H1 (cell line): ENCODE data around the gene ZNF462. TPM values are rescaled to one million over a fixed set of nuclear protein-coding genes. Genes with fewer than 3 reads are reported as not detected.

Experiments used
- CTCF ChIA-PET: fragments of 300-600 bp; sonication (Branson Sonifier 250); formaldehyde crosslinking; loops from one replicate; lab custom pipeline; 2021; ENCODE audit not compliant: partially characterized antibody; lab: Charles Lee
- POLR2A ChIA-PET: fragments of 300-600 bp; sonication (Branson Sonifier 250); formaldehyde crosslinking; loops from one replicate; lab custom pipeline; 2021; ENCODE audit warnings: inconsistent platforms; ENCODE audit not compliant: partially characterized antibody; lab: Charles Lee
- DNase-seq, 2 experiments: peaks; one replicate each; pipeline versions ENCODE4 v3.0.0 to v3.0.0-alpha.2; 2010 to 2022; ENCODE audit warnings: low spot score in 2 of 2, low read depth in 1 of 2, mixed read lengths in 1 of 2
- FAIRE-seq: peaks from 2 replicates; lab custom pipeline; 2011; peaks lifted over from hg19 to GRCh38; lab: Jason Lieb, UNC
- H2AFZ ChIP-seq: 2 replicates; pipeline ENCODE4 v1.8.1; 2012; ENCODE audit warnings: low read length, inconsistent platforms
- H2AK5ac ChIP-seq: 2 replicates; pipeline ENCODE4 v1.6.1; 2013; ENCODE audit warnings: low read depth, low read length
- H2BK120ac ChIP-seq: replicated peaks from 2 replicates; pipeline ENCODE3; 2013; ENCODE audit warnings: low read depth, low read length, inconsistent platforms
- H2BK12ac ChIP-seq: 2 replicates; pipeline ENCODE4 v1.6.1; 2013; ENCODE audit warnings: low read depth, low read length
- H2BK15ac ChIP-seq: 2 replicates; pipeline ENCODE4 v1.6.1; 2013; ENCODE audit warnings: low read length
- H2BK20ac ChIP-seq: 2 replicates; pipeline ENCODE4 v1.6.1; 2013; ENCODE audit warnings: low read length
- H2BK5ac ChIP-seq: 2 replicates; pipeline ENCODE4 v1.6.1; 2013; ENCODE audit warnings: low read depth, low read length
- H3K14ac ChIP-seq: 2 replicates; pipeline ENCODE4 v1.6.1; 2013; ENCODE audit warnings: inconsistent platforms; ENCODE audit not compliant: insufficient read length
- H3K18ac ChIP-seq: 2 replicates; pipeline ENCODE4 v1.6.1; 2013; ENCODE audit warnings: low read length; ENCODE audit errors: extremely low read depth
- H3K23ac ChIP-seq: 2 replicates; pipeline ENCODE4 v1.6.1; 2013; ENCODE audit warnings: inconsistent platforms; ENCODE audit not compliant: insufficient read length
- H3K23me2 ChIP-seq: 2 replicates; pipeline ENCODE4 v1.6.1; 2013; ENCODE audit warnings: low read depth, low read length
- H3K27ac ChIP-seq: 2 replicates; pipeline ENCODE4 v1.6.1; 2011; ENCODE audit warnings: low read depth, low read length, inconsistent platforms
- H3K27me3 ChIP-seq, 4 experiments: replicated peaks in 1 of 4; 1 replicate in 1 of 4; 2 replicates in 3 of 4; pipeline versions ENCODE4 v1.6.1 to v1.8.1; 2011 to 2013; ENCODE audit warnings: low read length in 3 of 4, mild to moderate bottlenecking in 3 of 4, inconsistent platforms in 2 of 4, mixed read lengths in 2 of 4, moderate library complexity in 1 of 4; ENCODE audit not compliant: control insufficient read depth in 3 of 4, insufficient read depth in 3 of 4; ENCODE audit errors: extremely low read depth in 1 of 4
- H3K36me3 ChIP-seq, 4 experiments: 2 replicates each; pipeline versions ENCODE4 v1.6.1 to v1.8.1; 2011 to 2013; ENCODE audit warnings: mild to moderate bottlenecking in 4 of 4, low read length in 3 of 4, moderate library complexity in 2 of 4, control low read depth in 1 of 4, inconsistent platforms in 1 of 4; ENCODE audit not compliant: insufficient read depth in 4 of 4, control insufficient read depth in 2 of 4
- H3K4ac ChIP-seq: replicated peaks from 2 replicates; pipeline ENCODE3; 2013; ENCODE audit warnings: low read length, low read depth, mixed read lengths, inconsistent platforms; ENCODE audit not compliant: insufficient read length
- H3K4me1 ChIP-seq, 4 experiments: replicated peaks in 1 of 4; 1 replicate in 1 of 4; 2 replicates in 3 of 4; pipeline versions ENCODE4 v1.6.1 to v1.8.1; 2011 to 2013; ENCODE audit warnings: low read length in 3 of 4, inconsistent platforms in 2 of 4, mixed read lengths in 1 of 4; ENCODE audit not compliant: insufficient read depth in 4 of 4, control insufficient read depth in 3 of 4
- H3K4me2 ChIP-seq, 2 experiments: 2 replicates each; pipeline versions ENCODE4 v1.6.1 to v1.8.1; 2011 to 2013; ENCODE audit warnings: low read depth in 2 of 2, low read length in 2 of 2, control low read depth in 1 of 2, inconsistent platforms in 1 of 2, mild to moderate bottlenecking in 1 of 2; ENCODE audit not compliant: insufficient read depth in 1 of 2
- H3K4me3 ChIP-seq, 4 experiments: fragments of 200-600, 300-600 bp in 1 of 4; sonication (generic), shearing (Covaris generic), sonication (Bioruptor Twin) in 1 of 4; 2 replicates each; pipeline versions ENCODE4 v1.5.1 to v1.8.1; 2011 to 2016; ENCODE audit warnings: low read length in 4 of 4, low read depth in 3 of 4, control low read depth in 2 of 4, inconsistent platforms in 2 of 4, mild to moderate bottlenecking in 2 of 4, mixed read lengths in 1 of 4, moderate library complexity in 1 of 4; ENCODE audit not compliant: insufficient read depth in 2 of 4; ENCODE audit errors: extremely low read depth in 1 of 4
- H3K56ac ChIP-seq: replicated peaks from 2 replicates; pipeline ENCODE3; 2013; ENCODE audit warnings: low read depth, mild to moderate bottlenecking, mixed read lengths, low read length, inconsistent platforms; ENCODE audit not compliant: insufficient read length
- H3K79me1 ChIP-seq: 2 replicates; pipeline ENCODE4 v1.6.1; 2013; ENCODE audit warnings: low read depth, low read length, control low read depth
- H3K79me2 ChIP-seq, 2 experiments: 2 replicates each; pipeline versions ENCODE4 v1.6.1 to v1.8.1; 2012 to 2013; ENCODE audit warnings: low read length in 2 of 2, mild to moderate bottlenecking in 2 of 2, inconsistent platforms in 1 of 2; ENCODE audit not compliant: insufficient read depth in 2 of 2, control insufficient read depth in 1 of 2
- H3K9ac ChIP-seq, 4 experiments: replicated peaks in 1 of 4; 1 replicate in 1 of 4; 2 replicates in 3 of 4; pipeline versions ENCODE4 v1.6.1 to v1.8.1; 2011 to 2013; ENCODE audit warnings: low read depth in 3 of 4, low read length in 3 of 4, control low read depth in 2 of 4, mild to moderate bottlenecking in 2 of 4, moderate library complexity in 2 of 4, inconsistent platforms in 1 of 4; ENCODE audit errors: extremely low read depth in 1 of 4
- H3K9me3 ChIP-seq, 2 experiments: 2 replicates each; pipeline versions ENCODE4 v1.6.1 to v1.8.1; 2012 to 2013; ENCODE audit warnings: mild to moderate bottlenecking in 2 of 2, moderate library complexity in 2 of 2, control low read depth in 1 of 2, inconsistent platforms in 1 of 2, low read depth in 1 of 2, low read length in 1 of 2, mixed read lengths in 1 of 2; ENCODE audit not compliant: insufficient read depth in 2 of 2
- H4K20me1 ChIP-seq, 2 experiments: replicated peaks in 1 of 2; 2 replicates each; pipeline versions ENCODE3 to v1.8.1; 2011 to 2013; ENCODE audit warnings: inconsistent platforms in 2 of 2, low read length in 2 of 2, mild to moderate bottlenecking in 1 of 2; ENCODE audit not compliant: insufficient read depth in 2 of 2, control insufficient read depth in 1 of 2
- H4K5ac ChIP-seq: 2 replicates; pipeline ENCODE4 v1.6.1; 2013; ENCODE audit warnings: low read length, low read depth, mixed read lengths, inconsistent platforms; ENCODE audit not compliant: insufficient read length
- H4K8ac ChIP-seq: 2 replicates; pipeline ENCODE4 v1.8.0; 2013; ENCODE audit warnings: mild to moderate bottlenecking, moderate library complexity, low read length, inconsistent platforms; ENCODE audit not compliant: insufficient read depth; ENCODE audit errors: extremely low read depth
- H4K91ac ChIP-seq: replicated peaks from 2 replicates; pipeline ENCODE3; 2013; ENCODE audit warnings: low read length, mixed read lengths, inconsistent platforms; ENCODE audit not compliant: insufficient read length
- HDAC6 ChIP-seq: IDR thresholded peaks from one replicate; pipeline ENCODE4 v1.7.1; 2012; ENCODE audit warnings: low read depth, mild to moderate bottlenecking, inconsistent platforms, low read length, moderate library complexity
- KDM1A ChIP-seq: fragments of 200-600, 300-600 bp; sonication (generic); IDR thresholded peaks from 2 replicates; pipeline ENCODE4 v1.7.1; 2016; ENCODE audit warnings: mild to moderate bottlenecking, low read length, borderline replicate concordance
- RBBP5 ChIP-seq: IDR thresholded peaks from 2 replicates; pipeline ENCODE4 v1.7.1; 2012; ENCODE audit warnings: low read depth, mild to moderate bottlenecking, inconsistent platforms, low read length, moderate library complexity, borderline replicate concordance
- USF2 ChIP-seq: IDR thresholded peaks from 2 replicates; pipeline ENCODE4 v1.6.1; 2011; ENCODE audit warnings: low read length, improper control_type of control experiment
- WGBS, 2 experiments: shearing (Covaris generic) in 1 of 2; methylation state at CpG; one replicate each; pipeline versions ENCODE4 v1.1.6 to v1.1.7; 2013 to 2015; ENCODE audit warnings: low lambda C conversion rate in 2 of 2, mixed read lengths in 2 of 2, inconsistent platforms in 1 of 2, low coverage in 1 of 2, missing lambda C conversion rate in 1 of 2; ENCODE audit not compliant: insufficient replicate concordance in 2 of 2, insufficient coverage in 1 of 2, insufficient read length in 1 of 2; ENCODE audit errors: extremely low coverage in 1 of 2, missing lambda C conversion rate in 1 of 2; 5-methylcytosine and 5-hydroxymethylcytosine counted together
- polyA plus RNA-seq, 7 experiments: library from polyadenylated mRNA; depleted of rRNA in 3 of 7; stranded (reverse) in 5 of 7; unstranded in 2 of 7; fragments of >200 nt in 5 of 7; fragments of 200-250 nt in 2 of 7; gene quantifications; 1 replicate in 5 of 7; 2 replicates in 1 of 7; 4 replicates in 1 of 7; pipeline versions ENCODE4 v1.2.1 to v1.2.3, GENCODE V29; 2011 to 2013; ENCODE audit warnings: missing spikeins in 2 of 7, mixed read lengths in 2 of 7
- total RNA-seq: library from RNA; stranded (reverse); fragmentation: NEBNext Ultra II Directional; extraction: Animal tissue kit (Norgen Biotek cat#: 25700); gene quantifications from 2 replicates; pipeline ENCODE4 v1.2.1, GENCODE V29; 2021

The ZNF462 gene
- total and polyA plus RNA-seq, 2 of the 8 experiments (the other 6 are each of a cell fraction or from before 2014, with no cell fraction given) = 30.0 to 163 TPM

DNA sequence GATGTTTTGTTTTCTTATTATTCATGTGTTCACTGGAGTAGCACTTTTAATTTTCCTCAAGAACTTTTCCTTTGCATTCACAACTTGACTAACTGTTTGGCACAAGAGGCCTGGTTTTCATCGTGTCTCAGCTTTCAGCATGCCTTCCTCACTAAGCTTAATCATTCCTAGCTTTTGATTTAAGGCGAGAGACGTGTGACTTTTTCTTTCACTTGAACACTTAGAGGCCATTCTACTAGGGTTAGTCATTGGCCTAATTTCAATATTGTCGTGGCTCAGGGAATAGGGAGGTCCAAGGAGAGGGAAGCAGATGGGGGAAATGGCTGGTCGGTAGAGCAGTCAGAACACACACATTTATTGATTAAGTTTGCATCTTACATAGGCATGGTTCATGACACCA is 94.0 kb downstream of the ZNF462 start:
- FAIRE-seq = no peak
- CTCF ChIA-PET = interaction anchor here (1.1 kb wide), 1 partner anchor 10 kb away, joined by 3 read pairs; no protein-coding TSS in a partner anchor
- no peak for TF ChIP-seq HDAC6
- TF ChIP-seq KDM1A = no peak
- no peak for TF ChIP-seq USF2
- TF ChIP-seq RBBP5 = no peak

More for the DNA sequence above, 94.0 kb downstream of the ZNF462 start:
- H3K4ac ChIP-seq = no peak overlapping the region
- no peaks in the 10 kb centered on the region for H3K9me3 ChIP-seq
- H3K23ac ChIP-seq = no peak overlapping the region
- H3K79me1 ChIP-seq = peaks cover 5% of the 10 kb centered on the region; the same call in 1 of the 2 replicates
- no peak overlapping the region for H3K4me3 ChIP-seq
- no peak overlapping the region for H2AFZ ChIP-seq
- no peaks in the 10 kb centered on the region for H3K23me2 ChIP-seq
- no peak overlapping the region for H3K18ac ChIP-seq
- H2BK12ac ChIP-seq = no peak overlapping the region
- H4K5ac ChIP-seq = no peak overlapping the region
- H3K27ac ChIP-seq = no peak overlapping the region; the same call in 1 of the 2 replicates
- no peak overlapping the region for H3K14ac ChIP-seq
- H3K27me3 ChIP-seq = no peaks in the 10 kb centered on the region
- POLR2A ChIA-PET = interaction anchor here (1.4 kb wide), 1 partner anchor 8 kb away, joined by 5 read pairs; no protein-coding TSS in a partner anchor
- H3K9ac ChIP-seq = no peak overlapping the region
- no peak overlapping the region for H3K4me2 ChIP-seq
- H3K79me2 ChIP-seq = peaks cover 0 to 9% of the 10 kb centered on the region in 2 experiments; a peak in 2 of 4 replicates
- H3K4me1 ChIP-seq = peaks cover 0 to 10% (median 6%) of the 10 kb centered on the region in 4 experiments; a peak in 4 of 7 replicates
- no peak overlapping the region for H2BK5ac ChIP-seq
- no peak overlapping the region for H2AK5ac ChIP-seq
- no peak overlapping the region for H2BK15ac ChIP-seq
- H4K20me1 ChIP-seq = no peaks in the 10 kb centered on the region
- no peak for DNase-seq
- no peak overlapping the region for H2BK120ac ChIP-seq
- no peak overlapping the region for H4K8ac ChIP-seq
- peaks cover 0 to 75% (median 35%) of the 10 kb centered on the region in 4 experiments; a peak in 7 of 8 replicates for H3K36me3 ChIP-seq
- H3K56ac ChIP-seq = no peak overlapping the region
- whole genome bisulfite sequencing, 2 experiments = 86% methylated on average over 5 of the region's 5 CpGs; no CpG with 5 or more reads in 1 of the 2 experiments
- H4K91ac ChIP-seq = no peak overlapping the region
- no peak overlapping the region for H2BK20ac ChIP-seq
